ENCODE results near the gene LPP. TPM values are rescaled to one million over a fixed set of nuclear protein-coding genes. Genes with fewer than 3 reads are reported as not detected.

The LPP gene
- total and polyA plus RNA-seq, 2 of the 4 experiments (the other 2 are of a cell fraction): 16.0 to 130 TPM

DNA sequence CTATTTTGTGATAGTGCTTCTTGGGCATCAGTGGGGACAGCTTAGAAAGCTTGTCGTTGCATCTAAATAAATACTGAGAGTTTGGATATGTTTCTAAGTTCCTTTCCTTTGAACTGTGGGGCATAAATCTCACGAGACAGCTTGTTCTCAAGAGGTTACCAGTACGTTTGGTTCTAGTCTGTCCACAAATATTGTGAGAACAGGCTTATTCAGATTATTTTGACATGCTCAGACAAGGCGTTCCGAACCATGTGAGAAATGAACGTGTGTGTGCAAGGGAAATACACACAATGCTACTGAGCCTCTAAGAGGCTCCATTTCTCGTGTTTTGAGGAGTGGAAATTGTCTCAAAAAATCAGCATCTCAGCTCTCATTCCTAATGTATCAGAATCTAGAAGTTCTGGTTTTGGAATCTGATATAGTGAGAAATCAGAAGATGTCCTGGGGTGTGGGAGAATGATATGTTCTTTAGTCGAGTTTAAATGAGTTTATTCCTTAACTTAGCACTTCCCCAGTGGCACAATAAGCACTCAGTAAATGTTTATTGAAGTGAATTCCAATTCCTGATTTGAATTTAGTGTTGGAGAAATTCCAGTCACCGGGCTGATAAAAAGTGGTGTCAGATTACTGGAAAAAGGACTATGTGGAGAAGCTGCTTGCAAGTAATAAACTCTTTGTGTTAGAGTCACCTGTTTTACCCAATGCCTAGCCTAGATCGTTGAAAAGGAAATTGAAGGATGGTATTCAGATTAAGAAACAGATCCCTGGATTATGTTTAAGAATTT lies 481.5 kb downstream of the LPP start:
- Histone ChIP-seq H2AFZ (replicated peaks; ENCODE audit: low read length, poor library complexity) (no peak overlapping the region), H2AK5ac (ENCODE audit: low read depth, low read length) (peak overlapping the region; percentile 71), H3K9me1 (ENCODE audit: insufficient read depth, low read length) (peaks cover 15% of the 10 kb centered on the region), H3K9ac (ENCODE audit: low read depth, low read length) (peak overlapping the region; percentile 36; the same call in 1 of the 2 replicates), H3K4ac (ENCODE audit: low read depth, low read length) (peak overlapping the region; percentile 64), H4K8ac (ENCODE audit: low read depth in 2 of 2, low read length in 2 of 2) (peak overlapping the region; percentile 39 to 71; a peak in 2 of 4 replicates), H3K14ac (replicated peaks; ENCODE audit: low read depth, low read length) (peak overlapping the region; percentile 55; the same call in 1 of the 2 replicates), H3K27me3 (ENCODE audit: control insufficient read depth, insufficient read depth, low read length) (no peaks in the 10 kb centered on the region), H3K4me3 (ENCODE audit: insufficient read depth, low read depth, low read length) (no peak overlapping the region), H3K9me3 (ENCODE audit: control insufficient read depth, insufficient read depth, low read length) (no peaks in the 10 kb centered on the region), H2BK15ac (ENCODE audit: low read depth, low read length) (peak overlapping the region; percentile 87), H2BK120ac (ENCODE audit: low read depth, low read length) (peak overlapping the region; percentile 58), H3K18ac (ENCODE audit: low read depth, low read length) (peak overlapping the region; percentile 89), H3K79me1 (ENCODE audit: low read depth in 1 of 2, low read length in 2 of 2) (peaks cover 23 to 37% of the 10 kb centered on the region in 2 experiments), H3K4me1 (ENCODE audit: control insufficient read depth, insufficient read depth, low read length) (peaks cover 17% of the 10 kb centered on the region; the same call in 1 of the 2 replicates), H3K27ac (ENCODE audit: insufficient read depth, low read length) (peak overlapping the region; percentile 41; the same call in 1 of the 2 replicates), H4K5ac (ENCODE audit: low read depth, low read length) (peak overlapping the region; percentile 67; the same call in 1 of the 2 replicates), H2BK5ac (ENCODE audit: low read depth, low read length, poor library complexity, severe bottlenecking) (peak overlapping the region; percentile 63), H2BK20ac (ENCODE audit: low read depth, low read length) (peak overlapping the region; percentile 58), H4K20me1 (ENCODE audit: insufficient read depth, low read length) (no peaks in the 10 kb centered on the region), H3K56ac (ENCODE audit: extremely low read depth, insufficient read depth, low read length) (no peak overlapping the region), H4K91ac (ENCODE audit: insufficient read depth, low read depth, low read length) (peak overlapping the region; percentile 80), H3K36me3 (ENCODE audit: control insufficient read depth, insufficient read depth, low read length) (no peaks in the 10 kb centered on the region; the same call in 1 of the 2 replicates), H2AK9ac (replicated peaks; ENCODE audit: low read depth, low read length, poor library complexity) (no peak overlapping the region), H3K23ac (ENCODE audit: low read depth, low read length) (peak overlapping the region; percentile 59), H3K4me2 (ENCODE audit: low read depth, low read length) (peak overlapping the region; percentile 63; the same call in 1 of the 2 replicates)
- BruUV-seq (replicated peaks): no TSS peak
- ATAC-seq (ENCODE audit: low read depth) (peak; percentile 41), DNase-seq (peak; percentile 80)
- intact Hi-C loops (cut with micrococcal nuclease): no loop called here
- POLR2A ChIA-PET (ENCODE audit: unreplicated experiment): no interaction called here
- CTCF ChIA-PET: interaction anchor here (1.2 to 1.5 kb wide), 3 partner anchors 9 to 320 kb away, joined by 3 read pairs; no protein-coding TSS in a partner anchor
- in situ Hi-C loops (cut with MboI; ENCODE audit: low sequenced_read_pairs): no loop called here
- 30% methylated on average over 2 of the region's 10 CpGs; no CpG with 5 or more reads in 1 of the 2 experiments for WGBS, 2 experiments (ENCODE audit: extremely low coverage in 2 of 2, insufficient read length in 1 of 2)
- dilution Hi-C loops (cut with HindIII; ENCODE audit: low sequenced_read_pairs, unreplicated experiment): no loop called here
- TF ChIP-seq CEBPB (IDR thresholded peaks at IDR 0.05; ENCODE audit: low read depth, low read length) (no peak), MAZ (IDR thresholded peaks at IDR 0.05; ENCODE audit: borderline replicate concordance, low read depth, low read length) (no peak), POLR2A (IDR thresholded peaks at IDR 0.05; ENCODE audit: low read depth, low read length) (no peak), RCOR1 (IDR thresholded peaks at IDR 0.05; ENCODE audit: insufficient replicate concordance, low read length) (no peak), BHLHE40 (IDR thresholded peaks at IDR 0.05; ENCODE audit: low read depth, low read length) (no peak), NFE2L2 (IDR thresholded peaks at IDR 0.05; ENCODE audit: low read depth, low read length) (no peak), FOS (IDR thresholded peaks at IDR 0.05; ENCODE audit: low read depth, low read length) (no peak), SMC3 (IDR thresholded peaks at IDR 0.05; ENCODE audit: low read depth, low read length) (no peak), ELK1 (IDR thresholded peaks at IDR 0.05; ENCODE audit: borderline replicate concordance, low read depth, low read length) (no peak), CTCF (conservative IDR thresholded peaks at IDR 0.05; ENCODE audit: low read depth, low read length) (no peak), MAFK (IDR thresholded peaks at IDR 0.05; ENCODE audit: low read depth, low read length) (no peak), CHD1 (IDR thresholded peaks at IDR 0.05; ENCODE audit: low read depth, low read length) (no peak), RFX5 (IDR thresholded peaks at IDR 0.05; ENCODE audit: low read depth, low read length) (no peak)
- TF ChIP-seq, protein P1, sequence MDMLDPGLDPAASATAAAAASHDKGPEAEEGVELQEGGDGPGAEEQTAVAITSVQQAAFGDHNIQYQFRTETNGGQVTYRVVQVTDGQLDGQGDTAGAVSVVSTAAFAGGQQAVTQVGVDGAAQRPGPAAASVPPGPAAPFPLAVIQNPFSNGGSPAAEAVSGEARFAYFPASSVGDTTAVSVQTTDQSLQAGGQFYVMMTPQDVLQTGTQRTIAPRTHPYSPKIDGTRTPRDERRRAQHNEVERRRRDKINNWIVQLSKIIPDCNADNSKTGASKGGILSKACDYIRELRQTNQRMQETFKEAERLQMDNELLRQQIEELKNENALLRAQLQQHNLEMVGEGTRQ (IDR thresholded peaks at IDR 0.05; ENCODE audit: low read depth, low read length): no peak
